HepG2 (cell line): Measurements from ENCODE around the gene MISP3. TPM values are rescaled to one million over a fixed set of nuclear protein-coding genes. Genes with fewer than 3 reads are reported as not detected.

ENCODE experiments used
- CEBPG ChIP-seq: IDR thresholded peaks from 2 replicates; pipeline ENCODE4 v1.6.1; 2016
- FUBP1 ChIP-seq: sonication (generic); formaldehyde crosslinking; IDR thresholded peaks from 2 replicates; pipeline ENCODE4 v1.5.1; 2020; ENCODE audit warnings: missing genetic modification reagents, mild to moderate bottlenecking, borderline replicate concordance
- HES4 ChIP-seq: sonication (generic); formaldehyde crosslinking; IDR thresholded peaks from 2 replicates; pipeline ENCODE4 v1.9.0; 2021; ENCODE audit warnings: mild to moderate bottlenecking, missing genetic modification reagents, borderline replicate concordance
- PREB ChIP-seq: sonication (generic); formaldehyde crosslinking; IDR thresholded peaks from 2 replicates; pipeline ENCODE4 v1.4.0; 2020; ENCODE audit warnings: missing genetic modification reagents
- RFX3 ChIP-seq: IDR thresholded peaks from 2 replicates; pipeline ENCODE4 v1.6.1; 2016; ENCODE audit warnings: missing biosample characterization, missing genetic modification reagents
- THAP9 ChIP-seq: sonication (generic); formaldehyde crosslinking; IDR thresholded peaks from 2 replicates; pipeline ENCODE4; 2020; ENCODE audit warnings: missing genetic modification reagents, mild to moderate bottlenecking, borderline replicate concordance
- TP53 ChIP-seq: sonication (generic); formaldehyde crosslinking; conservative IDR thresholded peaks from 2 replicates; pipeline ENCODE4 v1.4.0; 2020; ENCODE audit warnings: missing genetic modification reagents
- ZBTB1 ChIP-seq: sonication (generic); formaldehyde crosslinking; IDR thresholded peaks from 2 replicates; pipeline ENCODE4 v1.4.0; 2020; ENCODE audit warnings: missing genetic modification reagents, borderline replicate concordance
- ZEB1 ChIP-seq: IDR thresholded peaks from 2 replicates; pipeline ENCODE4 v1.6.1; 2012; ENCODE audit warnings: mild to moderate bottlenecking, low read depth, inconsistent platforms; ENCODE audit not compliant: insufficient replicate concordance
- ZFP36 ChIP-seq: fragments of 150-350 bp; IDR thresholded peaks from 2 replicates; pipeline ENCODE4 v1.6.1; 2018; ENCODE audit warnings: borderline replicate concordance, low read length, low read depth; ENCODE audit not compliant: partially characterized antibody
- ZNF503 ChIP-seq: sonication (generic); formaldehyde crosslinking; IDR thresholded peaks from 2 replicates; pipeline ENCODE4 v1.4.0; 2020; ENCODE audit warnings: missing genetic modification reagents
- ZNF567 ChIP-seq: sonication (generic); formaldehyde crosslinking; IDR thresholded peaks from 2 replicates; pipeline ENCODE4 v1.8.1; 2023; ENCODE audit warnings: mild to moderate bottlenecking, missing genetic modification reagents, borderline replicate concordance
- ZNF609 ChIP-seq: sonication (generic); formaldehyde crosslinking; IDR thresholded peaks from 2 replicates; pipeline ENCODE4 v1.4.0; 2020; ENCODE audit warnings: mild to moderate bottlenecking, missing genetic modification reagents, borderline replicate concordance
- ZNF768 ChIP-seq: sonication (generic); formaldehyde crosslinking; IDR thresholded peaks from 2 replicates; pipeline ENCODE4 v1.4.0; 2020; ENCODE audit warnings: missing genetic modification reagents
- ZNF780A ChIP-seq: sonication (generic); formaldehyde crosslinking; IDR thresholded peaks from 2 replicates; pipeline ENCODE4 v1.8.0; 2022; ENCODE audit warnings: mild to moderate bottlenecking, missing genetic modification reagents, moderate library complexity
- ZNF782 ChIP-seq: sonication (generic); formaldehyde crosslinking; IDR thresholded peaks from 2 replicates; pipeline ENCODE4 v1.4.0; 2020; ENCODE audit warnings: missing genetic modification reagents, mild to moderate bottlenecking, borderline replicate concordance
- ZSCAN25 ChIP-seq: sonication (generic); formaldehyde crosslinking; IDR thresholded peaks from 2 replicates; pipeline ENCODE4 v1.8.0; 2022; ENCODE audit warnings: mild to moderate bottlenecking, missing genetic modification reagents
- polyA plus RNA-seq, 8 experiments: library from polyadenylated mRNA; depleted of rRNA in 3 of 8; stranded (reverse) in 7 of 8; unstranded in 1 of 8; fragments of >200 nt; fragmentation: Illumina TruSeq in 4 of 8; extraction: Trizol in 4 of 8; gene quantifications; 2 replicates each; pipeline versions ENCODE4 v1.2.1 to v1.2.3, GENCODE V29; 2011 to 2016; ENCODE audit warnings: low read depth in 4 of 8, missing spikeins in 1 of 8, mixed read lengths in 1 of 8; ENCODE audit not compliant: insufficient read depth in 1 of 8
- total RNA-seq, 5 experiments: library from RNA; depleted of rRNA; stranded (reverse); fragments of >200 nt; fragmentation: Illumina TruSeq; extraction: Trizol; gene quantifications; 2 replicates each; pipeline ENCODE4 v1.2.3, GENCODE V29; 2016; ENCODE audit warnings: low read depth in 1 of 5

The MISP3 gene
- total and polyA plus RNA-seq, 2 of the 13 experiments (the other 11 are each of a cell fraction or from before 2014, with no cell fraction given): 2.5 to 5.4 TPM

- TF ChIP-seq ZNF782 (CRISPR knock-in tag) (no peak), PREB (CRISPR knock-in tag) (no peak), ZFP36 (peak; percentile 48), RFX3 (no peak), TP53 (CRISPR knock-in tag) (no peak), CEBPG (CRISPR knock-in tag) (no peak), ZBTB1 (CRISPR knock-in tag) (no peak), FUBP1 (no peak), ZSCAN25 (CRISPR knock-in tag) (no peak), ZNF780A (no peak), THAP9 (CRISPR knock-in tag) (no peak), ZNF768 (CRISPR knock-in tag) (peak; percentile 88; the same call in 1 of the 2 replicates), ZNF567 (CRISPR knock-in tag) (no peak), ZEB1 (no peak), ZNF503 (CRISPR knock-in tag) (no peak), HES4 (no peak), ZNF609 (CRISPR knock-in tag) (no peak)
Observed at GRCh38 chr19:14033946-14034345, 38.6 kb upstream of the MISP3 start (continued).
